HK-2 (cell line): ENCODE measurements around the gene ATP9B.
"Not testable (repeated sequence)": the region's sequence is repeated elsewhere in the genome, so short reads cannot be mapped to it uniquely, and the experiment has no call there.

Experiments
- DNase-seq: peaks from one replicate; pipeline ENCODE4 v3.0.0-alpha.2; 2018; ENCODE audit not compliant: unreplicated experiment

The ATP9B gene

GRCh38 chr18:79136742-79137141, 67.5 kb downstream of the ATP9B start:
- no peak for DNase-seq

GRCh38 chr18:79139206-79139605, 70.0 kb downstream of the ATP9B start:
- DNase-seq: no peak

GRCh38 chr18:79147014-79147413, 77.8 kb downstream of the ATP9B start:
- DNase-seq: no peak

- no peak for DNase-seq
These were observed 82.0 kb downstream of the ATP9B start for GRCh38 chr18:79151191-79151590.

- DNase-seq: peak; percentile 8
These were observed 87.1 kb downstream of the ATP9B start for GRCh38 chr18:79156327-79156726.

GRCh38 chr18:79164706-79165105, 95.5 kb downstream of the ATP9B start:
- no peak for DNase-seq

GRCh38 chr18:79166702-79167101, 97.5 kb downstream of the ATP9B start:
- no peak for DNase-seq

- DNase-seq: no peak
These were observed 98.5 kb downstream of the ATP9B start for GRCh38 chr18:79167526-79168190.

GRCh38 chr18:79169958-79170555, 100.9 kb downstream of the ATP9B start:
- DNase-seq: no peak

GRCh38 chr18:79172331-79172730, 103.1 kb downstream of the ATP9B start:
- not testable (repeated sequence) for DNase-seq

GRCh38 chr18:79173742-79174141, 104.5 kb downstream of the ATP9B start:
- DNase-seq: no peak

- no peak for DNase-seq
These were observed 108.9 kb downstream of the ATP9B start for GRCh38 chr18:79178113-79178531.

GRCh38 chr18:79182047-79182713, 113.0 kb downstream of the ATP9B start:
- DNase-seq: no peak

- no peak for DNase-seq
These were observed 116.5 kb downstream of the ATP9B start for GRCh38 chr18:79185648-79186047.

GRCh38 chr18:79186649-79187048, 117.5 kb downstream of the ATP9B start:
- DNase-seq: no peak

- no peak for DNase-seq
These were observed 118.5 kb downstream of the ATP9B start for GRCh38 chr18:79187532-79188277.

GRCh38 chr18:79191418-79191817, 122.2 kb downstream of the ATP9B start:
- DNase-seq: no peak

GRCh38 chr18:79191956-79192355, 122.8 kb downstream of the ATP9B start:
- DNase-seq: no peak

- DNase-seq: no peak
These were observed 124.6 kb downstream of the ATP9B start for GRCh38 chr18:79193826-79194225.

GRCh38 chr18:79195716-79196683, 126.8 kb downstream of the ATP9B start:
- no peak for DNase-seq

GRCh38 chr18:79197531-79197930, 128.3 kb downstream of the ATP9B start:
- no peak for DNase-seq
